ENCODE results near the gene SIK3. TPM values are rescaled to one million over a fixed set of nuclear protein-coding genes. Genes with fewer than 3 reads are reported as not detected.

SIK3 gene
- total RNA-seq, 1 experiment from 2014 or later, result 31.4 TPM

- H2BK12ac ChIP-seq (ENCODE audit: insufficient read length, low read depth, low read length), result no peak overlapping the region
- Mint-ChIP-seq H3K4me1 (no peaks in the 10 kb centered on the region), H3K27ac (no peak overlapping the region), H3K27me3 (ENCODE audit: low read depth) (peaks cover 12% of the 10 kb centered on the region), H3K9me3 (no peaks in the 10 kb centered on the region; a peak in 1 of 5 replicates), H3K4me3 (no peak overlapping the region), H3K36me3 (ENCODE audit: insufficient read depth in 1 of 3, low read depth in 3 of 3) (no peaks in the 10 kb centered on the region)
- H4K91ac ChIP-seq (ENCODE audit: insufficient read length, low read depth, low read length), result no peak overlapping the region
- H3K56ac ChIP-seq (ENCODE audit: insufficient read length, low read depth, low read length), result no peak overlapping the region
- H3K18ac ChIP-seq (ENCODE audit: insufficient read length, low read depth, low read length), result no peak overlapping the region
- no peak overlapping the region for H2BK20ac ChIP-seq (ENCODE audit: low read depth, low read length, poor library complexity, severe bottlenecking)
- no peaks in the 10 kb centered on the region for H3K79me2 ChIP-seq (ENCODE audit: insufficient read depth, low read length)
- no peak overlapping the region for H3K4ac ChIP-seq (ENCODE audit: low read depth, low read length)
- no peak overlapping the region for H2BK5ac ChIP-seq (ENCODE audit: insufficient read length, low read length)
- no peak overlapping the region for H3T11ph ChIP-seq (ENCODE audit: low read length)
- no peak overlapping the region for H3K27ac ChIP-seq (ENCODE audit: insufficient read length, low read depth, low read length)
- no peak overlapping the region for H2BK120ac ChIP-seq (ENCODE audit: low read depth, low read length, poor library complexity, severe bottlenecking)
- H3K4me2 ChIP-seq (ENCODE audit: insufficient read depth, insufficient read length, low read length), result no peak overlapping the region
- H3K9me3 ChIP-seq (ENCODE audit: control insufficient read depth, low read depth, low read length), result no peaks in the 10 kb centered on the region
- DNase-seq, result no peak
- no peaks in the 10 kb centered on the region for H4K20me1 ChIP-seq (ENCODE audit: control insufficient read depth, insufficient read depth, insufficient read length)
- TF ChIP-seq CTCF (conservative IDR thresholded peaks at IDR 0.05), result no peak
- no peak overlapping the region for H3K23ac ChIP-seq (ENCODE audit: insufficient read length, low read depth, low read length)
- H4K8ac ChIP-seq (replicated peaks; ENCODE audit: insufficient read length, low read depth, low read length), result no peak overlapping the region
- H2AFZ ChIP-seq (ENCODE audit: low read length), result no peak overlapping the region
- H3K9ac ChIP-seq (ENCODE audit: extremely low read depth, insufficient read length, low read length), result no peak overlapping the region
- H3K27me3 ChIP-seq (ENCODE audit: insufficient read depth, low read length), result no peaks in the 10 kb centered on the region
- H3K23me2 ChIP-seq (ENCODE audit: insufficient read length, low read depth, low read length, poor library complexity, severe bottlenecking), result peaks cover 4% of the 10 kb centered on the region
- no peak overlapping the region for H2BK15ac ChIP-seq (ENCODE audit: low read depth, low read length)
- H2AK5ac ChIP-seq (ENCODE audit: insufficient read length, low read length), result no peak overlapping the region
- no peak overlapping the region for H3K14ac ChIP-seq (ENCODE audit: insufficient read depth, low read length)
- WGBS (ENCODE audit: extremely low coverage, insufficient read length, low lambda C conversion rate), result no CpG with 5 or more reads among the region's 4 CpGs
- H3K4me1 ChIP-seq (ENCODE audit: insufficient read depth, low read length), result no peaks in the 10 kb centered on the region
- no peak overlapping the region for H4K5ac ChIP-seq (ENCODE audit: insufficient read length, low read depth, low read length)
- H3K79me1 ChIP-seq (ENCODE audit: insufficient read depth, low read depth, low read length, poor library complexity, severe bottlenecking), result no peaks in the 10 kb centered on the region
These were observed 286.1 kb downstream of the SIK3 start for GRCh38 chr11:116812109-116812508.
